Naive thymus-derived CD4-positive, alpha-beta T cell (primary cell): ENCODE data around the gene P4HA2. TPM values are rescaled to one million over a fixed set of nuclear protein-coding genes. Genes with fewer than 3 reads are reported as not detected.

Experiments
- ATAC-seq: fragments of 150-1000 bp; cut with Tn5 transposase; 2 replicates; pipeline ENCODE4 v1.10.0; 2021; ENCODE audit warnings: mild to moderate bottlenecking, moderate library complexity
- CTCF ChIA-PET: fragments of 350-600 bp; sonication (Branson Sonifier 250); formaldehyde crosslinking; loops from one replicate; lab custom pipeline; 2021; ENCODE audit warnings: antibody characterized with exemption; lab: Charles Lee
- POLR2A ChIA-PET: fragments of 350-600 bp; sonication (Branson Sonifier 250); formaldehyde crosslinking; loops from one replicate; lab custom pipeline; 2021; ENCODE audit warnings: antibody characterized with exemption, inconsistent platforms; lab: Charles Lee
- DNase-seq, 9 donors: peaks; one replicate each; pipeline versions ENCODE4 v3.0.0 to v3.0.0-alpha.2; 2020 to 2022; ENCODE audit warnings: mixed read lengths in 1 of 9
- H3K27ac ChIP-seq: one replicate; pipeline ENCODE4 v1.7.0; 2013; ENCODE audit warnings: mild to moderate bottlenecking, low read depth, low read length, moderate library complexity
- H3K27me3 ChIP-seq, 2 donors: one replicate each; pipeline ENCODE4 v1.7.0; 2013; ENCODE audit warnings: low read length in 2 of 2, mild to moderate bottlenecking in 2 of 2, moderate library complexity in 2 of 2; ENCODE audit not compliant: control insufficient read depth in 2 of 2, insufficient read depth in 2 of 2
- H3K36me3 ChIP-seq, 3 experiments: 1 replicate in 2 of 3; 2 replicates in 1 of 3; pipeline ENCODE4 v1.7.0; 2013; ENCODE audit warnings: low read length in 3 of 3, mild to moderate bottlenecking in 3 of 3, moderate library complexity in 1 of 3; ENCODE audit not compliant: insufficient read depth in 3 of 3, control insufficient read depth in 2 of 3
- H3K4me1 ChIP-seq, 2 donors: one replicate each; pipeline ENCODE4 v1.7.0; 2013; ENCODE audit warnings: low read length in 2 of 2, mild to moderate bottlenecking in 2 of 2, moderate library complexity in 1 of 2; ENCODE audit not compliant: control insufficient read depth in 2 of 2, insufficient read depth in 2 of 2
- H3K4me3 ChIP-seq: 2 replicates; pipeline ENCODE4 v1.7.0; 2013; ENCODE audit warnings: mild to moderate bottlenecking, low read length
- H3K9me3 ChIP-seq, 3 experiments: 1 replicate in 2 of 3; 2 replicates in 1 of 3; pipeline ENCODE4 v1.7.0; 2013; ENCODE audit warnings: low read length in 3 of 3; ENCODE audit not compliant: control insufficient read depth in 2 of 3
- H3K27ac Mint-ChIP-seq, 9 donors: one replicate each; pipeline ENCODE4 v1.8.0; 2020 to 2022; ENCODE audit warnings: mixed read lengths in 9 of 9, mild to moderate bottlenecking in 8 of 9, moderate library complexity in 5 of 9, inconsistent platforms in 2 of 9
- H3K27me3 Mint-ChIP-seq, 5 donors: one replicate each; pipeline ENCODE4 v1.8.0; 2021 to 2022; ENCODE audit warnings: mixed read lengths in 5 of 5, mild to moderate bottlenecking in 1 of 5
- H3K36me3 Mint-ChIP-seq, 5 donors: one replicate each; pipeline ENCODE4 v1.8.0; 2020 to 2022; ENCODE audit warnings: mixed read lengths in 5 of 5, mild to moderate bottlenecking in 3 of 5, inconsistent platforms in 1 of 5
- H3K4me1 Mint-ChIP-seq, 7 donors: one replicate each; pipeline ENCODE4 v1.8.0; 2020 to 2022; ENCODE audit warnings: mixed read lengths in 7 of 7, mild to moderate bottlenecking in 3 of 7, inconsistent platforms in 1 of 7
- H3K4me3 Mint-ChIP-seq, 10 donors: one replicate each; pipeline ENCODE4 v1.8.0; 2020 to 2022; ENCODE audit warnings: mild to moderate bottlenecking in 10 of 10, mixed read lengths in 10 of 10, moderate library complexity in 6 of 10, inconsistent platforms in 2 of 10
- H3K9me3 Mint-ChIP-seq, 11 donors: one replicate each; pipeline ENCODE4 v1.8.0; 2020 to 2022; ENCODE audit warnings: mixed read lengths in 11 of 11, mild to moderate bottlenecking in 4 of 11, inconsistent platforms in 1 of 11, moderate library complexity in 1 of 11
- intact Hi-C, 2 donors: fragments of 100-400 bp; cut with micrococcal nuclease; formaldehyde crosslinking; loops; one replicate each; pipeline ENCODE4 v1.15.1; 2023
- polyA plus RNA-seq, 2 donors: library from polyadenylated mRNA; unstranded; fragments of 300-500 nt; fragmentation: Illumina TruSeq; gene quantifications; one replicate each; pipeline ENCODE4 v1.2.3, GENCODE V29; 2021
- total RNA-seq, 6 experiments: library from RNA in 5 of 6; stranded (reverse) in 5 of 6; gene quantifications; 1 replicate in 5 of 6; 2 replicates in 1 of 6; pipeline ENCODE4 v1.2.3 and lab custom pipeline; 2021 to 2026

P4HA2 gene
- total and polyA plus RNA-seq, 7 experiments from 2014 or later = 0.30 to 23.9 (median 0.99) TPM; not detected in 3

DNA sequence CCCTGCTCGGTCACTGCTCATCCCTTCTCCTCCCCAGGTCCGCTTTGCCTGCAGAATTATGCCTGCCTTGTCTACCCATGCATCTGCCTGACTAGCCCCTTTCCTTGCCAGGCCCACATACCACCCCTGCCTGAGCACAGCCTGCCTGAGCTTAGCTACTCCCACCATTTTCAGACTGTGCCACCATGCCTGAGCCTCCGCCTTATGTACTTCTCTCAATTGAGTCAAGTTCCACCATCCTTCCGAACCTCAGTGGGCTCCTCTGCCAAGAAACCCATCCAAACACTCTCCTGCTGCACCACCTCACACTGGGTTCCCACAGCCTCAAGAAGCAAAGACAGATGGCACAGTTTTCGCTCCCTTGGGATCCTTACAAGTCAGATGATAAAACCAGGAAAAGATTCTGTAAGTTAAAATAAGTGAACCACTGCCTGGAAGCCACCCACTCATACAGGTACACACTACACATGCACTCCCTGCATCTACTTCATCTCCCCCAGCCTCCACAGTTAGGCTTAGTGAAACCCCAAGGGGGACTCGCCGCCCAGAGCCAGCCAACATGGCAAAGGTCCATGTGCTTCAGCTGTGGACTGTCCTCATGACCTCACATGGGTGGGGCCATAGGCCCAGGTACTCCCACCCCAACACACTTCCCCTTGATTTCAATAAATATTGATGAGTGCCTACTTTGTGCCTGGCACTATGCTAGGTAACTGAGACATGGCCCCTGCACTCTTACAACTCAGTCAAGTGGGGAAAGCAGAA is 23.1 kb downstream of the P4HA2 start:
- intact Hi-C loops = no loop called here
- no peak overlapping the region for H3K4me3 Mint-ChIP-seq
- no peak overlapping the region for H3K27ac Mint-ChIP-seq
- ATAC-seq (no peak), DNase-seq (peak in 1 of 9 donors; percentile 16)
- no peaks in the 10 kb centered on the region for H3K9me3 Mint-ChIP-seq
- no peaks in the 10 kb centered on the region for H3K9me3 ChIP-seq
- no peaks in the 10 kb centered on the region for H3K27me3 ChIP-seq
- peaks cover 0 to 9% (median 0%) of the 10 kb centered on the region in 5 donors for H3K27me3 Mint-ChIP-seq
- no peak overlapping the region for H3K27ac ChIP-seq
- POLR2A ChIA-PET = no interaction called here
- H3K36me3 ChIP-seq = no peaks in the 10 kb centered on the region
- no peak overlapping the region for H3K4me3 ChIP-seq
- H3K36me3 Mint-ChIP-seq = peaks cover 0 to 22% (median 0%) of the 10 kb centered on the region in 5 donors
- no peaks in the 10 kb centered on the region for H3K4me1 ChIP-seq
- CTCF ChIA-PET = no interaction called here
- H3K4me1 Mint-ChIP-seq = peaks cover 0 to 2% (median 0%) of the 10 kb centered on the region in 7 donors

- Mint-ChIP-seq H3K36me3 (peaks cover 0 to 19% (median 0%) of the 10 kb centered on the region in 5 donors), H3K27me3 (peaks cover 0 to 9% (median 0%) of the 10 kb centered on the region in 5 donors), H3K4me1 (peaks cover 0 to 2% (median 0%) of the 10 kb centered on the region in 7 donors), H3K27ac (no peak overlapping the region), H3K9me3 (no peaks in the 10 kb centered on the region), H3K4me3 (no peak overlapping the region)
- ChIA-PET POLR2A (no interaction called here), CTCF (no interaction called here)
- H3K4me1 ChIP-seq = no peaks in the 10 kb centered on the region
- ATAC-seq = no peak
- no peak overlapping the region for H3K27ac ChIP-seq
- no peaks in the 10 kb centered on the region for H3K27me3 ChIP-seq
- no peaks in the 10 kb centered on the region for H3K9me3 ChIP-seq
- no peak overlapping the region for H3K4me3 ChIP-seq
- no peaks in the 10 kb centered on the region for H3K36me3 ChIP-seq
- intact Hi-C loops = no loop called here
- peak in 1 of 9 donors; percentile 10 for DNase-seq
Observed at GRCh38 chr5:132203916-132204315, 23.7 kb downstream of the P4HA2 start.

- DNase-seq (no peak), ATAC-seq (no peak)
- H3K27ac Mint-ChIP-seq = no peak overlapping the region
- peaks cover 0 to 2% (median 0%) of the 10 kb centered on the region in 7 donors for H3K4me1 Mint-ChIP-seq
- H3K27me3 Mint-ChIP-seq = peaks cover 0 to 9% (median 0%) of the 10 kb centered on the region in 5 donors
- H3K36me3 Mint-ChIP-seq = peaks cover 0 to 16% (median 0%) of the 10 kb centered on the region in 5 donors
- no peaks in the 10 kb centered on the region for H3K36me3 ChIP-seq
- no peaks in the 10 kb centered on the region for H3K4me1 ChIP-seq
- no peak overlapping the region for H3K27ac ChIP-seq
- POLR2A ChIA-PET = no interaction called here
- H3K9me3 Mint-ChIP-seq = no peaks in the 10 kb centered on the region
- CTCF ChIA-PET = no interaction called here
- no peaks in the 10 kb centered on the region for H3K27me3 ChIP-seq
- H3K4me3 Mint-ChIP-seq = no peak overlapping the region
- H3K9me3 ChIP-seq = no peaks in the 10 kb centered on the region
- intact Hi-C loops = no loop called here
- no peak overlapping the region for H3K4me3 ChIP-seq
Observed at GRCh38 chr5:132203464-132203818, 24.2 kb downstream of the P4HA2 start.

DNA sequence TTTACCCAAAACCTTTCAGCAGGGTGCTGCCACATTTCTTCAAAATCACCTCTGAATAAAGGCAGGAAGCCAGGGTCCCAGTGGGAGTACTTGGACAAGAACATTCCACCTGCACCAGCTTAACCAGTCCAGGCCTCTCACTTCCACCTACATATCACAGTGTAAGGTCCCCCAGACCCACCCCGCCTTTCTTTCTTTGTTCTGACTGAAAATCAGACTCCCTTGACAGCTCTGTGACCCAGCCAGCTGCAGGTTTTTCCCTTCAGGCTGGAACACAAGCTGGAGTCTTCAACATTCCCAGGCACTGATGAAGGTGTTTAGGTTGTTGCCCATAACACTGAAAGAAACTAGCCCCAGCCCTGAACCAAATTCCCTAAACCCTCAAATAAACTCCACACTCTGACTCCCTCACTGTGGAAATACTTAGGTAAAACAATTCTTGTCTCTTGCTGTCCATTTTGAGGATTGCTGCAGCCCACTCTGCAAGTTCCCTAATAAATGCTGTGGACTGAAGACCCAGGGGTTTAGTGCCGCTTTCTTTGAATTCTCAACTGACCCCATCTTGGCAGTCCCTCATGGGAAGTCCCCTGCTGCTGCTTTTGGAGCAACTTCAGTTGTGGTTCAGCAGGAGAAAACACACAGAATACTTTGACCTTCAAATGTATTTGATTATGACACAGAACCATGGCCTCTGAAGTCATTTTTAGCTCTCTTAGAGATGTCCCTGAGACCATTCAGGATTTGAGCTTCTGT is 24.8 kb downstream of the P4HA2 start:
- DNase-seq (peak in 1 of 9 donors; percentile 18), ATAC-seq (no peak)
- peaks cover 0 to 9% (median 0%) of the 10 kb centered on the region in 5 donors for H3K27me3 Mint-ChIP-seq
- H3K4me1 Mint-ChIP-seq = no peaks in the 10 kb centered on the region
- H3K27ac Mint-ChIP-seq = no peak overlapping the region
- no peaks in the 10 kb centered on the region for H3K9me3 Mint-ChIP-seq
- H3K4me3 ChIP-seq = no peak overlapping the region
- no peaks in the 10 kb centered on the region for H3K4me1 ChIP-seq
- no peaks in the 10 kb centered on the region for H3K27me3 ChIP-seq
- H3K9me3 ChIP-seq = no peaks in the 10 kb centered on the region
- POLR2A ChIA-PET = no interaction called here
- H3K4me3 Mint-ChIP-seq = no peak overlapping the region
- CTCF ChIA-PET = no interaction called here
- no peaks in the 10 kb centered on the region for H3K36me3 ChIP-seq
- intact Hi-C loops = no loop called here
- peaks cover 0 to 19% (median 0%) of the 10 kb centered on the region in 5 donors for H3K36me3 Mint-ChIP-seq
- no peak overlapping the region for H3K27ac ChIP-seq

DNA sequence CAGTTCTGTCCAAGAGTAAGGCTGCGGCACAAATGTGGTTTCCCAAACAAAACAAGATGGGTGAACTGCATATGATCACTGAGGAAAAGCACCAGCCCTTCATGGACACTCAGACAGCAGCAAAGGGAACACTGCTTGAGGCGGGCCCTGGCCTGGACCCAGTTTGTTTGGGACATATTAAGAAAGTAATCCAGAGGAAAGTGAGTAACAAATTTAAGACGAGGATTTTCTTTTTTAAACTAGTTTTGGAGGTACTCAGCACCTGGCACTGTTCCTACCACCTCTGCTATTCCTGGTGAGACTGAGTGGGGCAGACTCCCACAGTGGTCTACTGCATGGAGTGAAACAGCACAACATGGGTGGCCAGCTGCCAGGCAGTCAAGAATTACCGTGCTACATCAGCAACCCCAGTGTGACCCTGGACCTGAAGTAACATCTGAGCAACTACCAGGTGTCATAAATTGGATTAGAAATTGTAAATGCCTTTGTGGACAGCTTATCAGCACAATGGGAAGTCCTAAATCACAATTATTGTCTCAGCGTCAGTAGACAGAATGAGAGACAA is 28.5 kb downstream of the P4HA2 start:
- ChIA-PET POLR2A (no interaction called here), CTCF (no interaction called here)
- intact Hi-C loops = no loop called here
- H3K4me1 ChIP-seq = no peaks in the 10 kb centered on the region
- no peaks in the 10 kb centered on the region for H3K27me3 ChIP-seq
- H3K36me3 ChIP-seq = no peaks in the 10 kb centered on the region
- no peaks in the 10 kb centered on the region for H3K4me1 Mint-ChIP-seq
- H3K4me3 Mint-ChIP-seq = no peak overlapping the region
- peak in 1 of 9 donors; percentile 9 for DNase-seq
- peaks cover 0 to 15% (median 0%) of the 10 kb centered on the region in 5 donors for H3K36me3 Mint-ChIP-seq
- no peaks in the 10 kb centered on the region for H3K27me3 Mint-ChIP-seq
- no peak overlapping the region for H3K4me3 ChIP-seq
- ATAC-seq = no peak
- H3K9me3 Mint-ChIP-seq = no peaks in the 10 kb centered on the region
- no peaks in the 10 kb centered on the region for H3K9me3 ChIP-seq
- no peak overlapping the region for H3K27ac Mint-ChIP-seq
- no peak overlapping the region for H3K27ac ChIP-seq

GRCh38 chr5:132198571-132198970 is 29.1 kb downstream of the P4HA2 start:
- no peaks in the 10 kb centered on the region for H3K27me3 Mint-ChIP-seq
- no peak for ATAC-seq
- H3K4me1 Mint-ChIP-seq = no peaks in the 10 kb centered on the region
- Histone ChIP-seq H3K4me1 (no peaks in the 10 kb centered on the region), H3K27me3 (no peaks in the 10 kb centered on the region), H3K27ac (no peak overlapping the region), H3K36me3 (no peaks in the 10 kb centered on the region), H3K4me3 (no peak overlapping the region), H3K9me3 (no peaks in the 10 kb centered on the region)
- H3K4me3 Mint-ChIP-seq = no peak overlapping the region
- intact Hi-C loops = no loop called here
- H3K27ac Mint-ChIP-seq = no peak overlapping the region
- DNase-seq = no peak
- peaks cover 0 to 15% (median 0%) of the 10 kb centered on the region in 5 donors for H3K36me3 Mint-ChIP-seq
- ChIA-PET POLR2A (interaction anchor here (0.6 kb wide), 1 partner anchor 159 kb away, joined by 3 read pairs; no protein-coding TSS in a partner anchor), CTCF (no interaction called here)
- no peaks in the 10 kb centered on the region for H3K9me3 Mint-ChIP-seq
